Left ventricle myocardium superior (tissue), 1 donor: ENCODE results near the gene DISP2. TPM values are rescaled to one million over a fixed set of nuclear protein-coding genes. Genes with fewer than 3 reads are reported as not detected.

ENCODE experiments used
- ATAC-seq: fragments of 200-7000 bp; cut with Tn5 transposase; one replicate; pipeline ENCODE4 v1.9.1; 2020; ENCODE audit warnings: mild to moderate bottlenecking, moderate library complexity
- DNase-seq: peaks from one replicate; pipeline ENCODE4 v3.0.0-alpha.2; 2020
- intact Hi-C: fragments of 100-400 bp; cut with micrococcal nuclease; formaldehyde crosslinking; loops from one replicate; pipeline ENCODE4 v1.11.0; 2022
- long read RNA-seq: library from polyadenylated mRNA; unstranded; transcript quantifications from one replicate; pipeline ENCODE4 v2.0.0, GENCODE V29; 2021
- total RNA-seq: library from RNA; stranded (reverse); fragmentation: NEBNext Ultra II Directional; extraction: Animal tissue kit (Norgen Biotek cat#: 25700); gene quantifications from one replicate; pipeline ENCODE4 v1.2.1, GENCODE V29; 2021
- donor health status: DM: no; HTN: yes; CAD: no; lungs with severe emphysema.

DISP2 gene
- 5.2 TPM for total RNA-seq
- long read RNA-seq, partial matches to known transcripts: 7 of 8 reads
- long read RNA-seq, other reads (novel, unspliced or antisense): 1 of 8 reads

GRCh38 chr15:40357723-40358470 is at the start of gene DISP2:
DISP2 (plus strand) TSS chr15:40358219; CDS start chr15:40358322, 103 bp downstream.
- peak; percentile 93 for ATAC-seq
- DNase-seq: peak; percentile 95
- intact Hi-C loops: no loop called here

GRCh38 chr15:40309344-40309862 is 48.6 kb upstream of the DISP2 start:
- intact Hi-C loops: no loop called here
- no peak for DNase-seq
- ATAC-seq: no peak

GRCh38 chr15:40310001-40310959 is 47.7 kb upstream of the DISP2 start:
- intact Hi-C loops: no loop called here
- ATAC-seq: peak; percentile 73
- peak; percentile 77 for DNase-seq

GRCh38 chr15:40310993-40311392 is 47.0 kb upstream of the DISP2 start:
- ATAC-seq (no peak), DNase-seq (no peak)
- intact Hi-C loops: no loop called here

- DNase-seq (no peak), ATAC-seq (no peak)
- intact Hi-C loops: no loop called here
Observed at GRCh38 chr15:40312370-40313158, 45.5 kb upstream of the DISP2 start.

- intact Hi-C loops: no loop called here
- ATAC-seq (peak; percentile 71), DNase-seq (peak; percentile 63)
Observed at GRCh38 chr15:40313531-40314398, 44.3 kb upstream of the DISP2 start.

- DNase-seq (no peak), ATAC-seq (no peak)
- intact Hi-C loops: no loop called here
Observed at GRCh38 chr15:40314723-40315276, 43.2 kb upstream of the DISP2 start.

GRCh38 chr15:40316931-40317330 is 41.1 kb upstream of the DISP2 start:
- ATAC-seq (no peak), DNase-seq (no peak)
- intact Hi-C loops: no loop called here

- DNase-seq (no peak), ATAC-seq (no peak)
- intact Hi-C loops: no loop called here
Observed at GRCh38 chr15:40317580-40317979, 40.4 kb upstream of the DISP2 start.

- DNase-seq (no peak), ATAC-seq (no peak)
- intact Hi-C loops: no loop called here
Observed at GRCh38 chr15:40320409-40320808, 37.6 kb upstream of the DISP2 start.

- DNase-seq: no peak
- intact Hi-C loops: no loop called here
- peak; percentile 15 for ATAC-seq
Observed at GRCh38 chr15:40320931-40321371, 37.1 kb upstream of the DISP2 start.

- intact Hi-C loops: no loop called here
- ATAC-seq: no peak
- DNase-seq: no peak
Observed at GRCh38 chr15:40322531-40323238, 35.3 kb upstream of the DISP2 start.

- peak; percentile 88 for ATAC-seq
- DNase-seq: peak; percentile 96
- intact Hi-C loops: no loop called here
Observed at GRCh38 chr15:40323239-40323952, 34.6 kb upstream of the DISP2 start, which contains the start of gene INAFM2. INAFM2 (plus strand) TSS chr15:40323692; CDS start chr15:40324056, 364 bp downstream.

GRCh38 chr15:40323953-40324937 is 33.8 kb upstream of the DISP2 start:
- DNase-seq (peak; percentile 61), ATAC-seq (no peak)
- intact Hi-C loops: no loop called here

- intact Hi-C loops: no loop called here
- DNase-seq (no peak), ATAC-seq (no peak)
Observed at GRCh38 chr15:40325188-40325587, 32.8 kb upstream of the DISP2 start.
